Urinary bladder (tissue), 4 donors: ENCODE measurements around the gene RPGRIP1. TPM values are rescaled to one million over a fixed set of nuclear protein-coding genes. Genes with fewer than 3 reads are reported as not detected.
"Not testable (repeated sequence)": the region's sequence is repeated elsewhere in the genome, so short reads cannot be mapped to it uniquely, and the experiment has no call there.

Experiments
- DNase-seq: peaks from one replicate; pipeline ENCODE4 v3.0.0-alpha.2; 2015; ENCODE audit errors: extremely low spot score
- H3K27ac ChIP-seq: one replicate; pipeline ENCODE4 v1.5.1; 2013; ENCODE audit warnings: low read depth, mild to moderate bottlenecking, moderate library complexity
- H3K36me3 ChIP-seq: one replicate; pipeline ENCODE4 v1.6.1; 2013; ENCODE audit warnings: mild to moderate bottlenecking, moderate library complexity; ENCODE audit not compliant: insufficient read depth
- H3K4me1 ChIP-seq: one replicate; pipeline ENCODE4 v1.6.1; 2013; ENCODE audit warnings: mild to moderate bottlenecking, moderate library complexity; ENCODE audit not compliant: insufficient read depth
- H3K4me3 ChIP-seq: one replicate; pipeline ENCODE4 v1.5.1; 2013; ENCODE audit warnings: low read depth, low read length
- WGBS: extraction: QIAGEN DNeasy Blood & Tissue Kit; methylation state at CpG from one replicate; pipeline ENCODE4 v1.1.7; 2013; 5-methylcytosine and 5-hydroxymethylcytosine counted together
- polyA plus RNA-seq: library from polyadenylated mRNA; stranded (reverse); fragments of 200-250 nt; gene quantifications from one replicate; pipeline ENCODE4 v1.2.3, GENCODE V29; 2013
- total RNA-seq: library from RNA; depleted of rRNA; stranded (reverse); fragments of >200 nt; gene quantifications from one replicate; pipeline ENCODE4 v1.2.3, GENCODE V29; 2014
- donor health status: healthy with polysubstance abuse.
- donor health status: healthy.

Gene RPGRIP1
- total and polyA plus RNA-seq, 2 donors = 0.15 to 0.48 TPM

DNA sequence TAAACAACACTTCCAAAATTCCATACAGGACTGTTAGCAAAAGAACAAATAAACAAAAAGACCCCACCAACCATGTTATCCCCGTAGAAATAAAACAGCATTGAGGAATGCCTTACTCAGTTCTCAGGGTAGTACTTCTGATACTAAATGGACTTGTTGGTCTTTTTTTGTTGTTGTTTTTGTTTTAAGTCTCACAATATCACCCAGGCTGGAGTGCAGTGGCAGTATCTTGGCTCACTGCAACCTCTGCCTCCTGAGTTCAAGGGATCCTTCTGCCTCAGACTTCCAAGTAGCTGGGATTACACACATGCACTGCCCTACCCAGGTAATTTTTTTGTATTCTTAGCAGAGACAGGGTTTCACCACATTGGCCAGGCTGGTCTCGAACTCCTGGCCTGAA lies 27.7 kb upstream of the RPGRIP1 start:
- WGBS = 92% methylated on average over 2 of the region's 2 CpGs
- Histone ChIP-seq H3K4me3 (no peak overlapping the region), H3K27ac (no peak overlapping the region), H3K36me3 (peaks cover 6% of the 10 kb centered on the region), H3K4me1 (no peaks in the 10 kb centered on the region)
- no peak for DNase-seq

DNA sequence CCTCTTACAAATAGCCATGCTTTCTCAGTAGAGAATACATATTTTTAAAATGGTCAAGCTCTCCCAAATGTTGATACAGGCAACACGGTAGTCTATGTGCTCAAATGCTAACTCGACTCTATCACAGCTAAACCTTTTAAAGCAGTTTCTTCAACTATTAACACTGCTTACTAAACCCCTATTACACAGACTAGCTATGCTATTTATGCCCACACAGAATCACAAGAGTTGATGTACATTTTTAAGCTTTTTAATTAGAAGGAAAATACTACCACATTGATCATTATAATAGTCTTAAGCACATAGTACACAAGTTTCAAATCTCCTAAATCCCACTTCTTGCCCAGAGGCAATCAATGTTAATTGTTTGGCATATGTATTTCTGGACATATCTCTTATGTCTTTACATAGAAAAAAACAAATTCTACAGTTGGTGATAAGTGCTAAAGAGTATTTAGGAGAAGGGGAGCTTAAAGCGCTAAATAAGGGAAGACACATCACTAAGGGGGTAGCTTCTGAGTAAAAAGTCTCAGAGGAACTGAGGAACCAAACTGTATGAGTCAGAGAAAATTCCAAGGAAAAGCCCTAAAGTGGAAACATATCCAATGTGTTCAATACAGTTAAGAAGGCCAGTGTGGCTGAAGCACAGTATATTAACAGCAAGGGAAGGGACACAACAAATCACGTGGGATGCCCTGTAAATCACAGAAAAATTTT lies 24.3 kb upstream of the RPGRIP1 start:
- 68% methylated on average over 4 of the region's 4 CpGs for WGBS
- no peak overlapping the region for H3K4me3 ChIP-seq
- H3K36me3 ChIP-seq = peaks cover 12% of the 10 kb centered on the region
- H3K4me1 ChIP-seq = no peaks in the 10 kb centered on the region
- no peak overlapping the region for H3K27ac ChIP-seq
- DNase-seq = no peak

DNA sequence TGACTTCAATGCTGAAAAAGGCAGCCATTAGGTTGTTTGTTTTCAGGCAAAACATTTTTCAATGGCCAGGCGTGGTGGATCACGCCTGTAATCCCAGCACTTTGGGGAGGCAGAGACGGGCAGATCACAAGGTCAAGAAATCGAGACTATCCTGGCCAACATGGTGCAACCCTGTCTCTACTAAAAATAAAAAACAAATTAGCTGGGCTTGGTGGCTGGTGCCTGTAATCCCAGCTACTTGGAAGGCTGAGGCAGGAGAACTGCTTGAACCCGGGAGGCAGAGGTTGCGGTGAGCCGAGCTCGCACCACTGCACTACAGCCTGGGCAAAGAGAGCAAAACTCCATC lies 23.8 kb upstream of the RPGRIP1 start:
- not testable (repeated sequence) for H3K4me1 ChIP-seq, H3K4me3 ChIP-seq, H3K27ac ChIP-seq, DNase-seq
- peaks cover 11% of the 10 kb centered on the region for H3K36me3 ChIP-seq
- WGBS = 88% methylated on average over 8 of the region's 8 CpGs

DNA sequence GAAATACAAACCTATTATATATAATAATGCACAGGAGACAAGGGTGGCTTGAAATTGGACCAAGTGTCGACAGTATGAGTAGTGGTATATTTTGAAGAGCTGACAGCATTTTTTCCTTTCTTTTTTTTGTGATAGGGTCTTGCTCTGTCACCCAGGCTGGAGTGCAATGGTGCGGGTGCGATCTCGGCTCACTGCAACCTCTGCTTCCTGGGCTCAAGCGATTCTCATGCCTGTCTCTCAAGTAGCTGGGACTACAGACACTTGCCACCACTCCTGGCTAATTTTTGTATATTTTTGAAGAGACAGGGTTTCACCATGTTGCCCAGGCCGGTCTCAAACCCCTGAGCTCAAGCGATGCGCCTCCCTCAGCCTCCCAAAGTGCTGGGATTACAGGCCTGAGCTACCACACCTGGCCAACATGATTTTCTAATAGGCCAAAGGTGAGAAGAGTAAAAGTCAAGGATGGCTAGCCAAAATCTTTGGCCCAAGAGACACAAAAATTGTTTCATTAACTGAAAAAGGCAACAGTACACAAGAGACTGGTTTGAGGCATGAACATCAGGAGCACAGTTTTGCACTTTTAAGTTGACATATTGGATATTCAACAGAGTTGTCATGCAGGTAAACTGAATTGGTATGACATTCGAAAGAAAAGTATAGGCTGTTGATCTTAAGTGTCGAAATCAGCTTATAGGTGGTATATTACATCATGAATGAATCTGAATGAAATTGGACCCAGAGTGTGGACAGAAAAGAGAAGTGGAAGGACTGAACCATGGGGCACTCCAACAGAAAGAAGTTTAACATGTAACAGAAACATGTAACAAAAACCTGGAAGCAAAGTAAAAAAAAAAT lies 23.1 kb upstream of the RPGRIP1 start:
- H3K36me3 ChIP-seq = peaks cover 11% of the 10 kb centered on the region
- no peaks in the 10 kb centered on the region for H3K4me1 ChIP-seq
- WGBS = 90% methylated on average over 10 of the region's 10 CpGs
- DNase-seq = no peak
- H3K27ac ChIP-seq = no peak overlapping the region
- H3K4me3 ChIP-seq = no peak overlapping the region

DNA sequence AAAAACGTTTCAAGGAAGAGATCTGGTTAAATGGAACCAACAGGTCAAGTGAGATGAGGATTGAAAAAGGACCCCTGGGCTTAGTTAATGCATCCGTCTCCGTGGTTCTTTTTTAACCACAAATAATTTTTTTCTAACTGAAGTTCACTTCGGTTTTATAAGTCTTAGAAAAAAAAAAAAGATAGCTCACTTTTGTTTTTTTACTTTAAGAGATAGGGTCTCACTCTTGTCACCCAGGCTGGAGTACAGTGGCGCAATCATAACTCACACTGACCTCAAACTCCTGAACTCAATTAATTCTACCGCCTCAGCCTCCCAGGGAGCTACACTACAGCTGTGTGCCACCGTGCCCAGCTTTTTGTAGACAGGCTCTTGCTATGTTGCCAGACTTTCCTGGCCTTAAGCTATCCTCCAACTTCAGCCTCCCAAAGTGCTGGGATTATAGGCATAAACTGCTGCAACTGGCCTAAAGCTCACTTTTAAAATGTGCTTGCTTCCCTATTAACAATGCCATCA lies 22.4 kb upstream of the RPGRIP1 start:
- Histone ChIP-seq H3K4me1 (no peaks in the 10 kb centered on the region), H3K36me3 (peaks cover 12% of the 10 kb centered on the region), H3K4me3 (no peak overlapping the region), H3K27ac (no peak overlapping the region)
- DNase-seq = no peak
- 52% methylated on average over 7 of the region's 7 CpGs for WGBS

DNA sequence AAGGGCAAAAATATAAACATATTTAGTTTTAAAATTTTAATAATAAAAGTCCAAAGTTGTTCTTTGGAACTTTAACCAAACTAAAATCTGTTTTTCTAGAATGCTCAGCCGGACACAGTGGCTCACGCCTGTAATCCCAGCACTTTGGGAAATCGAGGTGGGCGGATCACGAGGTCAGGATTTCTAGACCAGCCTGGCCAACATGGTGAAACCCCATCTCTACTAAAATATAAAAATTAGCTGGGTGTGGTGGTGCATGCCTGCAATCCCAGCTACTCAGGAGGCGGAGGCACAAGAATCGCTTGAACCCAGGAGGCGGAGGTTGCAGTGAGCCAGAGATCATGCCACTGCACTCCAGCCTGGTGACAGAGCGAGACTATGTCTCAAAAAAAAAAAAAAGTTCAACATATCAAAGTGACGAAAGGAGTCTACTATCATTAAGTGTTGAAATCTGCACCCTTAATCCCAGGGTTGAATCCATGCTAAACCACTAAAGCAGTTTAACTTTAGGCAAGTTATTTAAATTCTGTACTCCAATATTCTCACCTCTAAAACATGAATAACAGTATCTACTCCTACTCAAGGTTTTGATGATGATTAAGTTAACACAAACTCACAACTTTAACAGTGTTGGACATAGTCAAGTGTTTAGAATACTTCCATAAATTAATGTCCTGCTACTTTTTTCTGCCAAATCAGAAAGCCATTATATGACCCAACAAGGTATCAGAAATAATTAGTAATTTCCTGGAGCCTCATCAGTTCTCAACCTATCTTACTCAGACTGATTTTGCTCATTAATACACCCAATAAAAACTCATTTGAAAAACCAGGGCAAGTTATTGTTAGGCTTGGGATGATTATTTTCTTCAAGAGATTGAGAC lies 21.6 kb upstream of the RPGRIP1 start:
- Histone ChIP-seq H3K27ac (no peak overlapping the region), H3K4me3 (no peak overlapping the region), H3K4me1 (no peaks in the 10 kb centered on the region), H3K36me3 (peaks cover 13% of the 10 kb centered on the region)
- WGBS = 85% methylated on average over 10 of the region's 10 CpGs
- DNase-seq = no peak

DNA sequence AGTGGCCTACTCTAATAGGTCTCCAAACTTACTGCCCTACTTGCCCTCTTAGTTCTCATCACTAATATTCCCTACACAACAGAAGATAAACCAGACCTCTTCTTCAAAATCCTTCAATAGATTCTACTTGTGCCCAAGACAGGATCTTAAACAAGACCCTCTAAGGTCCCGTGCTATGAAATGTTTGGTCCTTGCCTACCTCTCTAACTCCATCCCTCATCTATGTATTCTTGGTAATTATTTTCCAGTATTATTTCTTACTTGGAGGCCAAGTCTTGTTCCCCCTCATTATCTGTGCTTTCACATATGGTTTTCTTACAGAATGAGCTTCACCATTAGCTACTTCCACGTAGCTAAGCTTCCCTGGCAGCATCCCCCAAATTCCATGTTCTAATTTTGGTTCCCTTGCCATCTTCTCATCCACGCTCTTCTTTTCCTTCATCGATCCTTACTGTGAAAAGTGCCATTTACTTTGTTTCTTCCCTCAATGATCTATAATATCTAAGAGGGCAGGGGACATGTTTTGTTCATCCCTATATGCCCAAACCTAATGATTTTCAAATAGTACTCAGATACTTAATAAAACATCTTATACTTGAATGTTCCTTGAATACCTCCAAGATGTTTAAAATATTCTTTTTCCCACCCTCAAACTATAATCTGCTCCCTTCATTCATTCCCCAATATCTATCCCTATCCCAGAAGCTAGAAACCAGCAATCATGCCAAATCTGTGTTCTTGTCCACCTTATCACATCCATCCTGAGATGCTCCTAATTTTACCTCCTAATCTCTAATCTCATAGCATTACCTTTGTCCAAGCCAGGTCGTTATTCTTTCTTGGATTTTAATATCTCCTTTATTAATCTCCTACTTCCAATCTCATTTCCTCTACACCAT lies 20.7 kb upstream of the RPGRIP1 start:
- Histone ChIP-seq H3K4me1 (peaks cover 3% of the 10 kb centered on the region), H3K4me3 (no peak overlapping the region), H3K36me3 (peaks cover 13% of the 10 kb centered on the region), H3K27ac (no peak overlapping the region)
- no peak for DNase-seq
- 79% methylated on average over 5 of the region's 5 CpGs for WGBS

DNA sequence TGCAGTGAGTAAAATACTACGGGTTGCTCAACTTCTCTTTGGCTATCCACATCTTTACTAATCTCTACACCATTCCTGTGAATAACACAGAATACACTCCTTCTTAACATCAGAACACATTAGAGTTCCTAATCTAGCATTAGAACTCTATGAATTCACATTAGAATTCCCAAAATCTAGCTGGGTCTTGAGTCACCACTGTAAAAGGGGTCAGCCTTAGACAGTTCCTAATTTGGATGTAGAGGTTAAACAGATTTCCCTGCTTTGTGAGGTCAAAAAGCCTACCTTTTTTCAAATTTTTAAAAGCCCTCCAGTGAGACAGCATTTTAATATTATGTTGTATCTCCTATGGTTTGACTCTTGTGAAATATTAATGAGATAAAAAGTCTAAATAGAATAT lies 18.1 kb upstream of the RPGRIP1 start:
- peaks cover 12% of the 10 kb centered on the region for H3K36me3 ChIP-seq
- no peak overlapping the region for H3K4me3 ChIP-seq
- DNase-seq = no peak
- H3K4me1 ChIP-seq = peaks cover 3% of the 10 kb centered on the region
- 67% methylated on average over 1 of the region's 1 CpG for WGBS
- H3K27ac ChIP-seq = no peak overlapping the region

DNA sequence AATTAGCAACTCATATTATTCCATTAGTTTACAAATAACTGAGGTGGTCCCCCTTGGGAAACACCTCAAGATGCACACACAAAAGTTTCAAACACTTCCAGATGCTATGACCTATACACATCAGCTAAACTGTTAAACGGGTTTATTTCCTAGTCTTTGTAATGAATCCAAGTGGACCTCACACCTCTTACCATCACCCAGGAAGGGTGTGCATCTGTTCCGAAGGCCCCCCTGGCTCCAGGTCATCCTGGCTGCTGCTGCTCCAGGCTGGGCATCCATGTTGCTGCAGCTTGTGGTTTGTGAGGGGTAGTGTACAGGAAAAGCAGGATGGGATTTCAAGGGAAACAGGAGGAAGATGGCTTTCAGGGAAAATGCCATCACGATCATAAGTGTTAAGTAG lies 17.5 kb upstream of the RPGRIP1 start:
- DNase-seq = no peak
- H3K36me3 ChIP-seq = peaks cover 12% of the 10 kb centered on the region
- WGBS = 66% methylated on average over 3 of the region's 3 CpGs
- H3K4me1 ChIP-seq = peaks cover 3% of the 10 kb centered on the region
- no peak overlapping the region for H3K4me3 ChIP-seq
- H3K27ac ChIP-seq = no peak overlapping the region

DNA sequence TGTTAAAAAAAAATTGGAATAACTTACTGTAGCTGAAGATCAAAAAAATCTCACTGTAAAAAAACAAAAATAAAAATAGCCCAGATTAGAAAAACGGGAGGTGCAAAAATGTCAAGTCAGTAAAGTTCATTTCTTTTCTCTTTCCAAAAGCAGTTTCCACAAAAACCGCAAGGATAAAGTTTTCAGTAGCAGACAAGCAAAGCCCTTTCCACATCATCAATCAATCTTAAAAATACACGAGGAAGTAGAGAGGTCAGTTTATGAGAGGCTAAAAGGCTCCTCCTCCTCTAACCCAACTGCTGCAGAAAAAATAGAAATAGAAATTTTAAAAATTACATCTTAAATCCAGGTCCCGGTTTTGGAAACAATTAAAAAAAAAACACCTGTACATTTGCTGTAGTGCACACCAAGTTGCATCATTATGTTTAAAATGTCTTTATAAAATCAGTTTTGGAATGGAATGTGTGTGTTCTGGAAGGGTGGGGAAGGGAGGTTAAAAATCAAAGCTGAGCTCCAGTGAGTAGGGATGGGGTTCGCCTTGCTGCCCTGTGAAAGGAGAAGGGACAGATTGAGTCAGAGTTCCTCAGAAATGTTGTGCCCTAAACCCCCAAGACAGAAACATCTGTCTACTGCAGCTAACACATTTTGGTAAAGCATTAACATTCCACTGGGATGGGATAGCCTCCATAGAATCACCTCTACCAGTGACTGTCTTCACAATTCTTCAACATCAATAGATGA lies 16.4 kb upstream of the RPGRIP1 start:
- Histone ChIP-seq H3K4me1 (peaks cover 3% of the 10 kb centered on the region), H3K27ac (no peak overlapping the region), H3K4me3 (no peak overlapping the region), H3K36me3 (peaks cover 12% of the 10 kb centered on the region)
- 25% methylated on average over 5 of the region's 5 CpGs for WGBS
- no peak for DNase-seq

DNA sequence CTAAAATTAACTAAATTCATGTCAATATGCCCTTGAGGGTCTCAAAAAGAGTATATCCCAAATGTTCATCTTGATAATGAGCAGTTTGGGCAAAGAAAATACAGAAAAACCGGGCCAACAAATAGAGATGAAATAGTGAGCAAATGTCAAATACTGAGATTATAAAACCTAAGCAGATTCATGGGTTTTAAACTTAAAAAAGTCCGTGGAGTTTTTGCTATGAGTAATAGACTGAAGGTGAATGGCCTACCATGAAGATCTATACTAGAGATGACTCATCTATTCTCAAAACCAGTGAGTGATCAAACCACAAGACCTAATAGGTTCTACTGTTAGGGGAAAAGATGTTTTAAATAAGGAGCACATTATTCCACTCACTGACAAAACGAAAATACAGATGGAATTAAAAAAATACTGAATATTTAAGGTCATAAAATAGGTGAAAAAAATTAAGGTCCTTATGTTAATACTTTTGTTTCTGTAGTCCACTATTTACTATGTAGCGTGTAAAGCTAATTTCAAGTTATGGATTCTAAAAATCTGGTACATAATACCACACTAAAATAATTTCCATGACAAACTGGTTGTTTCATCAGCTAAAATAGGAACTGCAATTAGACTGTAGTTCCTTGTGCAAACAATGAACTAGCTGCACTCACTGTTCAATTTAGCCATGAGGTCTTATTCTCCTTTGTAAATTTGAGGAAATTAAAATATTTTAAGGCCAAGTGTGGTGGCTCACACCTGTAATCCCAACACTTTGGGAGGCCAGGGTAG lies 15.7 kb upstream of the RPGRIP1 start:
- peaks cover 3% of the 10 kb centered on the region for H3K4me1 ChIP-seq
- WGBS = 51% methylated on average over 4 of the region's 4 CpGs
- H3K4me3 ChIP-seq = no peak overlapping the region
- H3K36me3 ChIP-seq = peaks cover 8% of the 10 kb centered on the region
- H3K27ac ChIP-seq = no peak overlapping the region
- DNase-seq = no peak
